Liver (tissue), 9 donors: Measurements from ENCODE around the gene C19orf33. TPM values are rescaled to one million over a fixed set of nuclear protein-coding genes. Genes with fewer than 3 reads are reported as not detected.

Experiments used
- DNase-seq: peaks from one replicate; pipeline ENCODE4 v3.0.0-alpha.2; 2017; ENCODE audit warnings: low spot score
- H3K27ac ChIP-seq, 2 donors: one replicate each; pipeline ENCODE4 v1.7.0; 2013; ENCODE audit warnings: inconsistent platforms in 2 of 2, low read length in 2 of 2, control low read depth in 1 of 2, low read depth in 1 of 2, mild to moderate bottlenecking in 1 of 2
- H3K27me3 ChIP-seq, 4 donors: one replicate each; pipeline versions ENCODE4 v1.6.1 to v1.7.0; 2013; ENCODE audit warnings: low read length in 3 of 4, inconsistent platforms in 1 of 4, mild to moderate bottlenecking in 1 of 4, moderate library complexity in 1 of 4; ENCODE audit not compliant: control insufficient read depth in 4 of 4, insufficient read depth in 4 of 4
- H3K36me3 ChIP-seq, 4 donors: one replicate each; pipeline versions ENCODE4 v1.6.1 to v1.7.0; 2013; ENCODE audit warnings: low read length in 3 of 4, mild to moderate bottlenecking in 3 of 4, low read depth in 1 of 4, moderate library complexity in 1 of 4; ENCODE audit not compliant: control insufficient read depth in 4 of 4, insufficient read depth in 3 of 4
- H3K4me1 ChIP-seq, 4 donors: one replicate each; pipeline versions ENCODE4 v1.6.1 to v1.7.0; 2013; ENCODE audit warnings: low read length in 3 of 4, mild to moderate bottlenecking in 3 of 4, moderate library complexity in 1 of 4; ENCODE audit not compliant: control insufficient read depth in 4 of 4, insufficient read depth in 4 of 4
- H3K4me3 ChIP-seq, 3 donors: one replicate each; pipeline versions ENCODE4 v1.6.1 to v1.7.0; 2013; ENCODE audit warnings: low read length in 3 of 3, control low read depth in 1 of 3, low read depth in 1 of 3, mild to moderate bottlenecking in 1 of 3
- H3K9ac ChIP-seq, 2 donors: one replicate each; pipeline ENCODE4 v1.7.0; 2013; ENCODE audit warnings: low read length in 2 of 2, mild to moderate bottlenecking in 2 of 2, moderate library complexity in 2 of 2, control low read depth in 1 of 2, low read depth in 1 of 2
- H3K9me3 ChIP-seq, 4 donors: one replicate each; pipeline versions ENCODE4 v1.6.1 to v1.7.0; 2013; ENCODE audit warnings: low read length in 3 of 4; ENCODE audit not compliant: control insufficient read depth in 4 of 4
- EGR1 ChIP-seq, 2 donors: IDR thresholded peaks; 2 replicates each; pipeline ENCODE4 v1.6.1; 2016 to 2018; ENCODE audit warnings: antibody characterized with exemption in 2 of 2, low read depth in 2 of 2
- FOXA1 ChIP-seq: IDR thresholded peaks from 2 replicates; pipeline ENCODE4 v1.6.1; 2016; ENCODE audit warnings: antibody characterized with exemption
- FOXA2 ChIP-seq: IDR thresholded peaks from 2 replicates; pipeline ENCODE4 v1.6.1; 2016; ENCODE audit warnings: antibody characterized with exemption
- GABPA ChIP-seq, 2 donors: IDR thresholded peaks in 1 of 2; conservative IDR thresholded peaks in 1 of 2; 2 replicates each; pipeline ENCODE4 v1.6.1; 2016; ENCODE audit warnings: antibody characterized with exemption in 2 of 2, mild to moderate bottlenecking in 1 of 2, moderate library complexity in 1 of 2
- HNF4A ChIP-seq, 2 donors: conservative IDR thresholded peaks; 2 replicates each; pipeline ENCODE4 v1.6.1; 2016; ENCODE audit warnings: antibody characterized with exemption in 2 of 2, mild to moderate bottlenecking in 2 of 2
- HNF4G ChIP-seq: IDR thresholded peaks from 2 replicates; pipeline ENCODE4 v1.6.1; 2016; ENCODE audit warnings: antibody characterized with exemption
- JUND ChIP-seq, 2 donors: IDR thresholded peaks; 2 replicates each; pipeline ENCODE4 v1.6.1; 2016; ENCODE audit warnings: antibody characterized with exemption in 2 of 2
- NR2F2 ChIP-seq: IDR thresholded peaks from 2 replicates; pipeline ENCODE4 v1.6.1; 2016; ENCODE audit warnings: antibody characterized with exemption
- RAD21 ChIP-seq, 2 donors: IDR thresholded peaks; 2 replicates each; pipeline ENCODE4 v1.6.1; 2016; ENCODE audit warnings: antibody characterized with exemption in 2 of 2, mild to moderate bottlenecking in 2 of 2
- RXRA ChIP-seq, 2 donors: IDR thresholded peaks; 2 replicates each; pipeline ENCODE4 v1.6.1; 2017 to 2018; ENCODE audit warnings: antibody characterized with exemption in 2 of 2, mild to moderate bottlenecking in 1 of 2
- TAF1 ChIP-seq: conservative IDR thresholded peaks from 2 replicates; pipeline ENCODE4 v1.6.1; 2016; ENCODE audit warnings: antibody characterized with exemption, mild to moderate bottlenecking
- YY1 ChIP-seq: IDR thresholded peaks from 2 replicates; pipeline ENCODE4 v1.6.1; 2016; ENCODE audit warnings: antibody characterized with exemption, mild to moderate bottlenecking
- WGBS: extraction: QIAGEN DNeasy Blood & Tissue Kit; methylation state at CpG from one replicate; pipeline ENCODE4 v1.1.7; 2013; 5-methylcytosine and 5-hydroxymethylcytosine counted together
- polyA plus RNA-seq, 2 donors: library from polyadenylated mRNA; stranded (reverse) in 1 of 2; unstranded in 1 of 2; fragments of 200-250 nt in 1 of 2; fragments of >200 nt in 1 of 2; fragmentation: Nextera tagmentation in 1 of 2; extraction: Ambion mirVana in 1 of 2; gene quantifications; one replicate each; pipeline versions ENCODE4 v1.2.1 to v1.2.3, GENCODE V29; 2013 to 2015
- total RNA-seq, 2 donors: library from RNA; depleted of rRNA; stranded (reverse); fragments of >200 nt; gene quantifications; one replicate each; pipeline ENCODE4 v1.2.3, GENCODE V29; 2014
- TF ChIP-seq, protein P1 (sequence below): IDR thresholded peaks from 2 replicates; pipeline ENCODE4 v1.6.1; 2016; ENCODE audit warnings: antibody characterized with exemption
- TF ChIP-seq, protein P2 (sequence below): fragments of 150-350 bp; IDR thresholded peaks from 2 replicates; pipeline ENCODE4 v1.5.1; 2017; ENCODE audit warnings: improper control_type of control experiment, low read depth, low read length; ENCODE audit not compliant: missing input control
- TF ChIP-seq, protein P3 (sequence below): IDR thresholded peaks from 2 replicates; pipeline ENCODE4 v1.6.1; 2016; ENCODE audit warnings: antibody characterized with exemption
- donor health status: healthy.
- donor health status: healthy.
- donor health status: healthy.
- donor health status: healthy.
- donor health status: healthy.

C19orf33 gene
- total and polyA plus RNA-seq, 4 donors: 0.36 to 1.6 TPM; not detected in 2

DNA sequence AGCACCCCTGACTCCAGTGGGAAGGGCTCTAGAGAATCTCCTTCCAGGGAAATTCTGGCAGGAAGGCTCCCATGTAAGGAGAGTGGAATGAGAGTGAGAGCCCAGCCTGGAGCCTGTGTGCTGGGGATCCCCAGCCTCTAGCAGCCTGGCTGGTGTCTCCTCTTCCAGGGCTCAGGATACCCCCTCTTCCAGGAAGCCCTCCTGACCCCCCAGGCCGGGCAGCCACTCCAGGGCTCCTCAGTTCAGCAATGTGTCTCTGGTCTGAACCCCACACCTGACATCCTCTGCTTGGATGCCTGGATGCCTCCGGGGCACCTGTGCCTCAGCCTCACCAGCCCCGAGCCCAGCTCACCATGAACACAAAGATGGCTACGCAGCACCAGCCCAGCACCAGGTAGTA is 3.0 kb downstream of the C19orf33 start:
- H3K27me3 ChIP-seq: no peaks in the 10 kb centered on the region
- H3K36me3 ChIP-seq: peaks cover 6 to 17% (median 7%) of the 10 kb centered on the region in 4 donors
- H3K4me3 ChIP-seq: no peak overlapping the region
- no peak for DNase-seq
- 97% methylated on average over 4 of the region's 4 CpGs for WGBS
- no peaks in the 10 kb centered on the region for H3K4me1 ChIP-seq
- H3K9ac ChIP-seq: no peak overlapping the region
- TF ChIP-seq, protein P1, sequence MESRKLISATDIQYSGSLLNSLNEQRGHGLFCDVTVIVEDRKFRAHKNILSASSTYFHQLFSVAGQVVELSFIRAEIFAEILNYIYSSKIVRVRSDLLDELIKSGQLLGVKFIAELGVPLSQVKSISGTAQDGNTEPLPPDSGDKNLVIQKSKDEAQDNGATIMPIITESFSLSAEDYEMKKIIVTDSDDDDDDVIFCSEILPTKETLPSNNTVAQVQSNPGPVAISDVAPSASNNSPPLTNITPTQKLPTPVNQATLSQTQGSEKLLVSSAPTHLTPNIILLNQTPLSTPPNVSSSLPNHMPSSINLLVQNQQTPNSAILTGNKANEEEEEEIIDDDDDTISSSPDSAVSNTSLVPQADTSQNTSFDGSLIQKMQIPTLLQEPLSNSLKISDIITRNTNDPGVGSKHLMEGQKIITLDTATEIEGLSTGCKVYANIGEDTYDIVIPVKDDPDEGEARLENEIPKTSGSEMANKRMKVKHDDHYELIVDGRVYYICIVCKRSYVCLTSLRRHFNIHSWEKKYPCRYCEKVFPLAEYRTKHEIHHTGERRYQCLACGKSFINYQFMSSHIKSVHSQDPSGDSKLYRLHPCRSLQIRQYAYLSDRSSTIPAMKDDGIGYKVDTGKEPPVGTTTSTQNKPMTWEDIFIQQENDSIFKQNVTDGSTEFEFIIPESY: no peak
- TF ChIP-seq FOXA2 (no peak), GABPA (IDR thresholded peaks at IDR 0.05 in 1 of 2, conservative IDR thresholded peaks at IDR 0.05 in 1 of 2) (no peak), YY1 (no peak)
- no peaks in the 10 kb centered on the region for H3K9me3 ChIP-seq
- no peak overlapping the region for H3K27ac ChIP-seq

DNA sequence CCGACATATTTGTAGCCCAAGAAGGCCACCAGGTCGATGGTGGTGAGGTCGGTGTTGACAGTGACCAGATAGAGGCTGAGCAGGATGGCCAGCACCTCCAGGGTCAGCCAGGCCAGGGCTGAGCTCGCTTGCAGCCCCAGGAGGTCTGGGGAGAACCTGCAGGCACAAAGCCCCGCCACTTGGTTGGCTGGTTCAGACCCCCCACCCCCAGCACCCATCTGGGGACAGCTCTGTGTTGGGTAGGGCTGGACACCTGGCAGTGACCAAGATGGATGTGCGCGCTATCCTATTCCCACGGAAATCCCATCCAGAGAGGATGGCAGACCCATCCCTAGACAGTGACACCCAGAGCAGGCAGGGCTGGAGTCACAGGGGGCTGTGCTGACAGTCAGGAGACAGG is 3.5 kb downstream of the C19orf33 start:
- no peaks in the 10 kb centered on the region for H3K27me3 ChIP-seq
- H3K27ac ChIP-seq: no peak overlapping the region
- TF ChIP-seq, protein P2, sequence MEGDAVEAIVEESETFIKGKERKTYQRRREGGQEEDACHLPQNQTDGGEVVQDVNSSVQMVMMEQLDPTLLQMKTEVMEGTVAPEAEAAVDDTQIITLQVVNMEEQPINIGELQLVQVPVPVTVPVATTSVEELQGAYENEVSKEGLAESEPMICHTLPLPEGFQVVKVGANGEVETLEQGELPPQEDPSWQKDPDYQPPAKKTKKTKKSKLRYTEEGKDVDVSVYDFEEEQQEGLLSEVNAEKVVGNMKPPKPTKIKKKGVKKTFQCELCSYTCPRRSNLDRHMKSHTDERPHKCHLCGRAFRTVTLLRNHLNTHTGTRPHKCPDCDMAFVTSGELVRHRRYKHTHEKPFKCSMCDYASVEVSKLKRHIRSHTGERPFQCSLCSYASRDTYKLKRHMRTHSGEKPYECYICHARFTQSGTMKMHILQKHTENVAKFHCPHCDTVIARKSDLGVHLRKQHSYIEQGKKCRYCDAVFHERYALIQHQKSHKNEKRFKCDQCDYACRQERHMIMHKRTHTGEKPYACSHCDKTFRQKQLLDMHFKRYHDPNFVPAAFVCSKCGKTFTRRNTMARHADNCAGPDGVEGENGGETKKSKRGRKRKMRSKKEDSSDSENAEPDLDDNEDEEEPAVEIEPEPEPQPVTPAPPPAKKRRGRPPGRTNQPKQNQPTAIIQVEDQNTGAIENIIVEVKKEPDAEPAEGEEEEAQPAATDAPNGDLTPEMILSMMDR: no peak
- no peak for TF ChIP-seq YY1
- TF ChIP-seq FOXA2: no peak
- no peak for TF ChIP-seq GABPA (IDR thresholded peaks at IDR 0.05 in 1 of 2, conservative IDR thresholded peaks at IDR 0.05 in 1 of 2)
- no peak for TF ChIP-seq FOXA1
- no peak for TF ChIP-seq NR2F2
- no peaks in the 10 kb centered on the region for H3K9me3 ChIP-seq
- H3K4me3 ChIP-seq: no peak overlapping the region
- peaks cover 6 to 17% (median 7%) of the 10 kb centered on the region in 4 donors for H3K36me3 ChIP-seq
- no peaks in the 10 kb centered on the region for H3K4me1 ChIP-seq
- no peak for DNase-seq
- 92% methylated on average over 8 of the region's 8 CpGs for WGBS
- no peak overlapping the region for H3K9ac ChIP-seq

DNA sequence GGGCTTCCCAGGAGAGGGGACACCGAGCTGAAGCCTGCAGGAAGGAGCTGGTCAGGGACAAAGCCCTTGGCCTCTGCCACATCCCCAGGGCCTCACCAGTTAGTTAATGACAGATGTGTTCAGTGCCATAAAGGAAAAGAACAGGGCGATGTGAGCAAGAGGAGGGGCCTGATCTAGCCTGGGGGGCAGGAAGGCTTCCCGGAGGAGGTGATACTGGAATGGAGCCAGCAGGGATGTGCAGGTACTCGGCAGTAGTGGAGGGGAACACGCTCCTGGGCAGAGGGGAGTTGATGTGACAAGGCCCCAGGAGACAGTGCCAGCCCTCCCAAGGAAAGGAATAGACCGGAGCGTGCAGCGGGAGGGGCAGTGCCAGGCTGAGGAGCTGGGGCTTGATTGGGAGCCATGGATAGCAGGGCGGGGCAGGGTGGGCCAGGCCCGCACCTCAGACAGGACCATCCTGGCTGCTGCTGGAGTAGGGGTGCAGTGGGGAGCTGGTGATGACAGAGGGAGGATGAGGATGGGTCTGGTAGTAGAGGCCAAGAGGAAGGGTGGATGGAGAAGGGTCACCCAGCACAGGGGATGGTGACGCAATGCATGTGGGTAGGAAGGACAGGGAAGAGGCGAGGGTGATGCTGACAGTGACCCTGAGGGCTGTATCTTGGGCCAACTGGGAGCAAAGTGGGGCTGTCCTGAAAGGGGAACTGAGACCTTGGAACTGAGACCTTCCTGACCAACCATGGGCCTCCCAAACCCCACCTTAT is 4.1 kb downstream of the C19orf33 start:
- no peaks in the 10 kb centered on the region for H3K9me3 ChIP-seq
- H3K9ac ChIP-seq: no peak overlapping the region
- no peak overlapping the region for H3K27ac ChIP-seq
- DNase-seq: no peak
- no peaks in the 10 kb centered on the region for H3K27me3 ChIP-seq
- H3K36me3 ChIP-seq: peaks cover 6 to 17% (median 7%) of the 10 kb centered on the region in 4 donors
- H3K4me3 ChIP-seq: no peak overlapping the region
- WGBS: 94% methylated on average over 12 of the region's 12 CpGs
- no peaks in the 10 kb centered on the region for H3K4me1 ChIP-seq
- TF ChIP-seq, protein P2: no peak
- TF ChIP-seq, protein P3, sequence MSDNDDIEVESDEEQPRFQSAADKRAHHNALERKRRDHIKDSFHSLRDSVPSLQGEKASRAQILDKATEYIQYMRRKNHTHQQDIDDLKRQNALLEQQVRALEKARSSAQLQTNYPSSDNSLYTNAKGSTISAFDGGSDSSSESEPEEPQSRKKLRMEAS: no peak
- no peak for TF ChIP-seq GABPA (IDR thresholded peaks at IDR 0.05 in 1 of 2, conservative IDR thresholded peaks at IDR 0.05 in 1 of 2)
- no peak for TF ChIP-seq RAD21 (IDR thresholded peaks at IDR 0.05)
- TF ChIP-seq TAF1: no peak
- TF ChIP-seq RXRA (IDR thresholded peaks at IDR 0.05): no peak
- TF ChIP-seq, protein P1: no peak
- no peak for TF ChIP-seq HNF4A (conservative IDR thresholded peaks at IDR 0.05)
- no peak for TF ChIP-seq EGR1 (IDR thresholded peaks at IDR 0.05; ENCODE audit: low read depth in 2 of 2)
- no peak for TF ChIP-seq HNF4G
- no peak for TF ChIP-seq JUND (IDR thresholded peaks at IDR 0.05)
